Fibroblast of peridontal ligament (primary cell): ENCODE measurements around the gene AVPR2.

Source experiments
- DNase-seq: peaks from one replicate; pipeline ENCODE4 v3.0.0-alpha.2; 2010; ENCODE audit errors: extremely low read depth

AVPR2 gene

GRCh38 chrX:153932220-153932915, 27.9 kb downstream of the AVPR2 start:
- no peak for DNase-seq

GRCh38 chrX:153933748-153934147, 29.3 kb downstream of the AVPR2 start:
- DNase-seq, result no peak

- no peak for DNase-seq
These were observed 29.8 kb downstream of the AVPR2 start for GRCh38 chrX:153934148-153934761.

- peak; percentile 40 for DNase-seq
These were observed 30.4 kb downstream of the AVPR2 start, which contains the start of gene NAA10 for GRCh38 chrX:153934762-153935325. NAA10 (minus strand) TSS chrX:153935037; CDS start chrX:153934904, 133 bp downstream.

- DNase-seq, result no peak
These were observed 30.9 kb downstream of the AVPR2 start for GRCh38 chrX:153935326-153935851.

GRCh38 chrX:153937056-153937455, 32.6 kb downstream of the AVPR2 start:
- DNase-seq, result no peak

- DNase-seq, result no peak
These were observed 33.8 kb downstream of the AVPR2 start for GRCh38 chrX:153938226-153938786.

- no peak for DNase-seq
These were observed 35.1 kb downstream of the AVPR2 start for GRCh38 chrX:153939573-153939972.

GRCh38 chrX:153941336-153942252, 37.1 kb downstream of the AVPR2 start:
- no peak for DNase-seq

GRCh38 chrX:153944140-153944799, 39.8 kb downstream of the AVPR2 start, which contains the start of gene RENBP:
RENBP (minus strand) TSS chrX:153944643; CDS start chrX:153944610, 33 bp downstream.
- DNase-seq, result no peak

GRCh38 chrX:153944800-153945150, 40.3 kb downstream of the AVPR2 start:
- DNase-seq, result no peak

GRCh38 chrX:153945956-153946943, 41.8 kb downstream of the AVPR2 start:
- DNase-seq, result no peak

- DNase-seq, result peak; percentile 76
These were observed 42.7 kb downstream of the AVPR2 start for GRCh38 chrX:153947009-153947769.

- DNase-seq, result no peak
These were observed 43.6 kb downstream of the AVPR2 start for GRCh38 chrX:153948002-153948466.

GRCh38 chrX:153948847-153949805, 44.7 kb downstream of the AVPR2 start:
- no peak for DNase-seq

GRCh38 chrX:153950127-153950526, 45.7 kb downstream of the AVPR2 start:
- no peak for DNase-seq

GRCh38 chrX:153951683-153952372, 47.4 kb downstream of the AVPR2 start:
- DNase-seq, result no peak
